ENCODE measurements around the gene DPP7.

DNA sequence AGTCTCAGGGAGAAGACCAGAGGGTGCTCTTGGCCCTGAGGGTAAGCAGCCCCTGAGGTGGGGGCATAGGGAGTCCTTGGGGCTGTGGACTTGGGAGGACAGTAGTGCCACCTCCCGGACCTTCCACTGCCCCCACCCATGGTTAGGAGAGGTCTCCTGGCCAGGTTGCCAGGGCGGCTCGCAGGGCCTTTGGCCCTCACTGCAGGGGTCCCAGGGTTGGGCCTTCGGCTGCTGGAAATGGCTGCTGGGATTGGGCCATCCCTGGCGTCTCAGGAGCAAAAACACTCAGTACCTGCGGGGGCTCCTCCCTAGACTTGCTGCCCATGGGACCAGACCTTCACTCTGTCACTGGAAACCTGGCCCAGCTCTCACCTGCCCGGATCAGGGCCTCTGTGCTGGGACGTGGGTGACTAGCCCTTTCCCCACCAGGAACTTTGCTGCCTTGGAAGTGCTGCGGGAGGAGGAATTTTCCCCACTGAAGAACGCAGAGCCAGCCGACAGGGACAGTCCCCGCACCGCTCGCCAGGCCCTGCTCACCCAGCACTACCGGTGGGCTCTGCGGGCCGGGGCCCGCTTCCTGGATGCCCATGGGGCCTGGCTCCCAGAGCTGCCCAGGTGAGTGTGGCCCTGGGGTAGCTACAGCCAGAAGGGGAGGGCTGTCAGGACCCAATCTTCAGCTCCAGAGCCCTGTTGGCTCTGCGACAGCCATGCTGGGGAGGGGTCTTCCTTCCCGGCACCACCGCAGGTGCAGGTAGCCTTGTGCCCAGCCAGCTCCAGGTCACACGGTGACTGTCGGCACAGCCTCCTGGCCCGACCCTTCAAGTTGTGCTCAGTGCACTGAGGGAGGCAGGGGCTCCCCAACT, 34.0 kb downstream of the DPP7 start:
- TF ChIP-seq, protein P1, sequence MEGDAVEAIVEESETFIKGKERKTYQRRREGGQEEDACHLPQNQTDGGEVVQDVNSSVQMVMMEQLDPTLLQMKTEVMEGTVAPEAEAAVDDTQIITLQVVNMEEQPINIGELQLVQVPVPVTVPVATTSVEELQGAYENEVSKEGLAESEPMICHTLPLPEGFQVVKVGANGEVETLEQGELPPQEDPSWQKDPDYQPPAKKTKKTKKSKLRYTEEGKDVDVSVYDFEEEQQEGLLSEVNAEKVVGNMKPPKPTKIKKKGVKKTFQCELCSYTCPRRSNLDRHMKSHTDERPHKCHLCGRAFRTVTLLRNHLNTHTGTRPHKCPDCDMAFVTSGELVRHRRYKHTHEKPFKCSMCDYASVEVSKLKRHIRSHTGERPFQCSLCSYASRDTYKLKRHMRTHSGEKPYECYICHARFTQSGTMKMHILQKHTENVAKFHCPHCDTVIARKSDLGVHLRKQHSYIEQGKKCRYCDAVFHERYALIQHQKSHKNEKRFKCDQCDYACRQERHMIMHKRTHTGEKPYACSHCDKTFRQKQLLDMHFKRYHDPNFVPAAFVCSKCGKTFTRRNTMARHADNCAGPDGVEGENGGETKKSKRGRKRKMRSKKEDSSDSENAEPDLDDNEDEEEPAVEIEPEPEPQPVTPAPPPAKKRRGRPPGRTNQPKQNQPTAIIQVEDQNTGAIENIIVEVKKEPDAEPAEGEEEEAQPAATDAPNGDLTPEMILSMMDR (IDR thresholded peaks at IDR 0.05; ENCODE audit: low read length), result no peak
- no peak for TF ChIP-seq EZH2phosphoT487 (IDR thresholded peaks at IDR 0.05; ENCODE audit: low read length)
- TF ChIP-seq EZH2 (optimal IDR thresholded peaks at IDR 0.05; ENCODE audit: low read depth, low read length), result no peak

Measured in MM.1S (cell line).